Uterus (tissue), 4 donors: ENCODE results near the gene TWIST1. TPM values are rescaled to one million over a fixed set of nuclear protein-coding genes. Genes with fewer than 3 reads are reported as not detected.

Source experiments
- DNase-seq, 2 donors: peaks; one replicate each; pipeline ENCODE4 v3.0.0-alpha.2; 2019 to 2020
- H3K27ac ChIP-seq, 2 donors: fragments of 200-600 bp; sonication (generic); 1 replicate in 1 of 2; 2 replicates in 1 of 2; pipeline ENCODE4 v1.5.1; 2016 to 2018
- H3K27me3 ChIP-seq, 2 donors: fragments of 200-600 bp; sonication (generic); one replicate each; pipeline ENCODE4 v1.5.1; 2018 to 2019; ENCODE audit warnings: control low read depth in 1 of 2
- H3K36me3 ChIP-seq, 2 donors: fragments of 200-600 bp; sonication (generic); one replicate each; pipeline ENCODE4 v1.5.1; 2019; ENCODE audit warnings: control low read depth in 1 of 2
- H3K4me1 ChIP-seq, 2 donors: fragments of 200-600 bp; sonication (generic); one replicate each; pipeline ENCODE4 v1.5.1; 2018 to 2019; ENCODE audit warnings: control low read depth in 1 of 2
- H3K4me3 ChIP-seq, 2 donors: fragments of 200-600 bp; sonication (generic); 1 replicate in 1 of 2; 2 replicates in 1 of 2; pipeline ENCODE4 v1.5.1; 2018 to 2019; ENCODE audit warnings: mild to moderate bottlenecking in 1 of 2
- H3K9me3 ChIP-seq, 2 donors: fragments of 200-600 bp; sonication (generic); one replicate each; pipeline ENCODE4 v1.5.1; 2019; ENCODE audit warnings: control low read depth in 1 of 2
- POLR2A ChIP-seq, 2 donors: fragments of 450-650 bp; IDR thresholded peaks; one replicate each; pipeline ENCODE4 v1.6.1; 2016; ENCODE audit warnings: antibody characterized with exemption in 2 of 2, mild to moderate bottlenecking in 1 of 2, moderate library complexity in 1 of 2
- intact Hi-C: fragments of 100-400 bp; cut with DNase I; formaldehyde crosslinking; loops from one replicate; pipeline ENCODE4 v1.15.1; 2023; ENCODE audit warnings: low total_unique reads
- total RNA-seq, 4 donors: library from RNA; depleted of rRNA in 3 of 4; stranded (reverse); fragments of >200 nt in 3 of 4; gene quantifications; one replicate each; pipeline versions ENCODE4 v1.1.0 to v1.2.4, GENCODE V29; 2014 to 2023
- TF ChIP-seq, protein P1 (sequence below), 4 experiments: fragments of 200-600 bp in 2 of 4; fragments of 450-650 bp in 2 of 4; sonication (generic) in 2 of 4; IDR thresholded peaks; one replicate each; pipeline ENCODE4 v1.5.1; 2016 to 2019; ENCODE audit warnings: antibody characterized with exemption in 4 of 4, mild to moderate bottlenecking in 2 of 4, moderate library complexity in 1 of 4
- donor health status: DM: yes; HTN: yes; CAD: no.

The TWIST1 gene
- total RNA-seq, 4 donors from 2014 or later, result 8.5 to 26.6 (median 19.7) TPM

DNA sequence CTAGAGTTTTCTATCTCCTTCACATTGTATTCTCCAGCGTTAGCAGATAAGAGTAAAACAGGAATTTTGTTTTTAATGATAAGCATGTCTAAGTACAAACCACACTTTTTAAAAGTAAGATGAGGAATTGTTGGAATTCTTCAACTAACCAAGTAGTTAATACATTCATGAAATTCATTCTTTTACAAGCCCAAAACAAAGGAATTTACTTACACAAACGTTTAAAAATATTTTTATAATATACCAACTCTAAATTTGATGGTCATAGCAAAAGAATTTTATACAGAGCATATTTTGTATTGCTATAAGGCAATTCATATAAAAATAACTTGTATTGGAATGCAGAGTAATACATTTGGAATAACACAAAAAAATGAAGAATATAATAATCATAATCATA lies 51.3 kb downstream of the TWIST1 start:
- intact Hi-C loops, result no loop called here
- H3K36me3 ChIP-seq, result no peaks in the 10 kb centered on the region
- H3K4me3 ChIP-seq, result no peak overlapping the region
- TF ChIP-seq, protein P1, sequence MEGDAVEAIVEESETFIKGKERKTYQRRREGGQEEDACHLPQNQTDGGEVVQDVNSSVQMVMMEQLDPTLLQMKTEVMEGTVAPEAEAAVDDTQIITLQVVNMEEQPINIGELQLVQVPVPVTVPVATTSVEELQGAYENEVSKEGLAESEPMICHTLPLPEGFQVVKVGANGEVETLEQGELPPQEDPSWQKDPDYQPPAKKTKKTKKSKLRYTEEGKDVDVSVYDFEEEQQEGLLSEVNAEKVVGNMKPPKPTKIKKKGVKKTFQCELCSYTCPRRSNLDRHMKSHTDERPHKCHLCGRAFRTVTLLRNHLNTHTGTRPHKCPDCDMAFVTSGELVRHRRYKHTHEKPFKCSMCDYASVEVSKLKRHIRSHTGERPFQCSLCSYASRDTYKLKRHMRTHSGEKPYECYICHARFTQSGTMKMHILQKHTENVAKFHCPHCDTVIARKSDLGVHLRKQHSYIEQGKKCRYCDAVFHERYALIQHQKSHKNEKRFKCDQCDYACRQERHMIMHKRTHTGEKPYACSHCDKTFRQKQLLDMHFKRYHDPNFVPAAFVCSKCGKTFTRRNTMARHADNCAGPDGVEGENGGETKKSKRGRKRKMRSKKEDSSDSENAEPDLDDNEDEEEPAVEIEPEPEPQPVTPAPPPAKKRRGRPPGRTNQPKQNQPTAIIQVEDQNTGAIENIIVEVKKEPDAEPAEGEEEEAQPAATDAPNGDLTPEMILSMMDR (IDR thresholded peaks at IDR 0.05), result no peak
- TF ChIP-seq POLR2A (IDR thresholded peaks at IDR 0.05), result no peak
- no peaks in the 10 kb centered on the region for H3K9me3 ChIP-seq
- DNase-seq, result no peak
- no peak overlapping the region for H3K27ac ChIP-seq
- no peaks in the 10 kb centered on the region for H3K4me1 ChIP-seq
- H3K27me3 ChIP-seq, result no peaks in the 10 kb centered on the region

Other genes with a start within 250 kb of the TWIST1 start
- gene FERD3L, start 27.8 kb upstream of the TWIST1 start, total RNA-seq, result not detected